Measurements from ENCODE around the gene TATDN3.

The TATDN3 gene

GRCh38 chr1:212819726-212820125 lies 28.0 kb downstream of the TATDN3 start:
- H3F3A ChIP-seq (ENCODE audit: insufficient read depth, low read length), result no peaks in the 10 kb centered on the region
- H3K4me2 ChIP-seq (ENCODE audit: low read length), result peak overlapping the region; percentile 19
- H2AFZ ChIP-seq (ENCODE audit: low read length), result no peak overlapping the region
- no peaks in the 10 kb centered on the region for H3K79me2 ChIP-seq (ENCODE audit: insufficient read depth, low read length)
- H3K9me2 ChIP-seq (ENCODE audit: low read depth, low read length), result no peaks in the 10 kb centered on the region
- H3K9ac ChIP-seq (ENCODE audit: low read length), result no peak overlapping the region; the same call in 1 of the 2 replicates
- H3K27me3 ChIP-seq (ENCODE audit: insufficient read depth, low read length), result no peaks in the 10 kb centered on the region
- H3K27ac ChIP-seq (ENCODE audit: low read depth, low read length, poor library complexity, severe bottlenecking), result no peak overlapping the region
- no peaks in the 10 kb centered on the region; the same call in 1 of the 2 replicates for H3K36me3 ChIP-seq (ENCODE audit: insufficient read depth, low read length)
- H4K20me1 ChIP-seq (ENCODE audit: insufficient read depth, low read length), result no peaks in the 10 kb centered on the region
- H3K4me1 ChIP-seq (ENCODE audit: insufficient read depth, low read length, severe bottlenecking), result peaks cover 18% of the 10 kb centered on the region
- TF ChIP-seq CTCF (IDR thresholded peaks at IDR 0.05; ENCODE audit: low read length) (no peak), EZH2 (IDR thresholded peaks at IDR 0.05; ENCODE audit: borderline replicate concordance, low read length) (no peak)
- no peaks in the 10 kb centered on the region for H3K9me3 ChIP-seq (ENCODE audit: low read length)
- H3K4me3 ChIP-seq (ENCODE audit: low read depth, low read length, poor library complexity, severe bottlenecking), result no peak overlapping the region

GRCh38 chr1:212820969-212821368 lies 29.3 kb downstream of the TATDN3 start:
- no peak overlapping the region for H3K27ac ChIP-seq (ENCODE audit: low read depth, low read length, poor library complexity, severe bottlenecking)

GRCh38 chr1:212822956-212823355 lies 31.3 kb downstream of the TATDN3 start:
- Histone ChIP-seq H2AFZ (ENCODE audit: low read length) (no peak overlapping the region), H3K9me2 (ENCODE audit: low read depth, low read length) (no peaks in the 10 kb centered on the region), H3K4me1 (ENCODE audit: insufficient read depth, low read length, severe bottlenecking) (peaks cover 18% of the 10 kb centered on the region), H3F3A (ENCODE audit: insufficient read depth, low read length) (no peaks in the 10 kb centered on the region), H3K4me2 (ENCODE audit: low read length) (no peak overlapping the region), H3K9me3 (ENCODE audit: low read length) (peaks cover 12% of the 10 kb centered on the region; the same call in 1 of the 2 replicates), H3K9ac (ENCODE audit: low read length) (no peak overlapping the region), H3K36me3 (ENCODE audit: insufficient read depth, low read length) (no peaks in the 10 kb centered on the region), H3K27me3 (ENCODE audit: insufficient read depth, low read length) (no peaks in the 10 kb centered on the region), H3K4me3 (ENCODE audit: low read depth, low read length, poor library complexity, severe bottlenecking) (no peak overlapping the region), H4K20me1 (ENCODE audit: insufficient read depth, low read length) (no peaks in the 10 kb centered on the region), H3K79me2 (ENCODE audit: insufficient read depth, low read length) (no peaks in the 10 kb centered on the region), H3K27ac (ENCODE audit: low read depth, low read length, poor library complexity, severe bottlenecking) (no peak overlapping the region)
- TF ChIP-seq EZH2 (IDR thresholded peaks at IDR 0.05; ENCODE audit: borderline replicate concordance, low read length) (no peak), CTCF (IDR thresholded peaks at IDR 0.05; ENCODE audit: low read length) (no peak)

More at GRCh38 chr1:212820969-212821368, 29.3 kb downstream of the TATDN3 start:
- Histone ChIP-seq H3K36me3 (ENCODE audit: insufficient read depth, low read length) (no peaks in the 10 kb centered on the region), H3K79me2 (ENCODE audit: insufficient read depth, low read length) (no peaks in the 10 kb centered on the region), H3K9me3 (ENCODE audit: low read length) (peaks cover 11% of the 10 kb centered on the region; the same call in 1 of the 2 replicates), H3K27me3 (ENCODE audit: insufficient read depth, low read length) (no peaks in the 10 kb centered on the region), H3K4me2 (ENCODE audit: low read length) (no peak overlapping the region), H2AFZ (ENCODE audit: low read length) (no peak overlapping the region), H3K9me2 (ENCODE audit: low read depth, low read length) (no peaks in the 10 kb centered on the region), H3F3A (ENCODE audit: insufficient read depth, low read length) (no peaks in the 10 kb centered on the region), H3K4me3 (ENCODE audit: low read depth, low read length, poor library complexity, severe bottlenecking) (no peak overlapping the region), H3K9ac (ENCODE audit: low read length) (no peak overlapping the region), H4K20me1 (ENCODE audit: insufficient read depth, low read length) (no peaks in the 10 kb centered on the region), H3K4me1 (ENCODE audit: insufficient read depth, low read length, severe bottlenecking) (peaks cover 18% of the 10 kb centered on the region)
- TF ChIP-seq EZH2 (IDR thresholded peaks at IDR 0.05; ENCODE audit: borderline replicate concordance, low read length), result no peak
- TF ChIP-seq CTCF (IDR thresholded peaks at IDR 0.05; ENCODE audit: low read length), result no peak
